Measurements from ENCODE around the gene MPZL1.
"Not testable (repeated sequence)": the region's sequence is repeated elsewhere in the genome, so short reads cannot be mapped to it uniquely, and the experiment has no call there.

Gene MPZL1

DNA sequence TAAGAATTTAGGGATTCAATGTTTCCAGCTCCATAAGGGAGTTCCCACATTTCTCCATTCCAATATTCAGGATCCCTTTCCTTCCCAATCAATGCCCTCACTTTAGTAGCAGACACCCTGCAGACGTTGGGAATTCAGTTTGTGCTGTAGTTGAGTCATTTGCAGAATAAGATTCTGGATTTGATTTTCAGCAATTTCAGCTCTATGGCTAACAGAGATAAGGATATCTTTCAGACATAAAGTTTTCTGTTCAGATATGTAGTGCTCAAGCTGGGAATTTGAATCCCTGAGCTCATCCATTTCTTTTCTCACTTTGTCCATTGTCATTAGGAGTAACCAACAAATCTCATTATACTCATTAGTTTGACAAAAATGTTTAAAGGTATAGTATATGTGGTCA, 13.1 kb downstream of the MPZL1 start:
- no peak for DNase-seq (ENCODE audit: low read depth)
- TF ChIP-seq, protein P1, sequence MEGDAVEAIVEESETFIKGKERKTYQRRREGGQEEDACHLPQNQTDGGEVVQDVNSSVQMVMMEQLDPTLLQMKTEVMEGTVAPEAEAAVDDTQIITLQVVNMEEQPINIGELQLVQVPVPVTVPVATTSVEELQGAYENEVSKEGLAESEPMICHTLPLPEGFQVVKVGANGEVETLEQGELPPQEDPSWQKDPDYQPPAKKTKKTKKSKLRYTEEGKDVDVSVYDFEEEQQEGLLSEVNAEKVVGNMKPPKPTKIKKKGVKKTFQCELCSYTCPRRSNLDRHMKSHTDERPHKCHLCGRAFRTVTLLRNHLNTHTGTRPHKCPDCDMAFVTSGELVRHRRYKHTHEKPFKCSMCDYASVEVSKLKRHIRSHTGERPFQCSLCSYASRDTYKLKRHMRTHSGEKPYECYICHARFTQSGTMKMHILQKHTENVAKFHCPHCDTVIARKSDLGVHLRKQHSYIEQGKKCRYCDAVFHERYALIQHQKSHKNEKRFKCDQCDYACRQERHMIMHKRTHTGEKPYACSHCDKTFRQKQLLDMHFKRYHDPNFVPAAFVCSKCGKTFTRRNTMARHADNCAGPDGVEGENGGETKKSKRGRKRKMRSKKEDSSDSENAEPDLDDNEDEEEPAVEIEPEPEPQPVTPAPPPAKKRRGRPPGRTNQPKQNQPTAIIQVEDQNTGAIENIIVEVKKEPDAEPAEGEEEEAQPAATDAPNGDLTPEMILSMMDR (IDR thresholded peaks at IDR 0.05; ENCODE audit: low read length, missing control alignments) = no peak
- no peak overlapping the region for H3K4me3 ChIP-seq (replicated peaks; ENCODE audit: low read depth, low read length)

DNA sequence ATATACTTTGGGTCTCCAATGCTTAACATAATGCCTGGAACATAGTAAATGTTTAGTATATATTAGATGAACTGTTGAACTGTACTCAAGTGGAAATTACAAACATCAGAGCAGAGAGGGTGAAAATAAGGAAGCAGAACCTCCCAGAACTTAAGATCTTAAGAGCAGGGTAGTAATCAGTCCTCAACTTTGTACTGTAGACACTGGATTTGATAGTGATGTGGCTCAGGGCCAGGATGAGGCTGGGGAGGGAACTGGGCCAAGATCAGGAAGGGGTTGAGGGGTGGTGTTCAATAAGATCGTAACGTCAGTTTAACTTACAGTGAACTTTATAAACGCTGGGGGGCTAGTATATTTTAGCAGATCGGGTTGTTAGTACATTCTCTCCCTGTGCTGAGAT, 15.4 kb downstream of the MPZL1 start:
- TF ChIP-seq, protein P1 (IDR thresholded peaks at IDR 0.05; ENCODE audit: low read length, missing control alignments) = no peak
- no peak overlapping the region for H3K4me3 ChIP-seq (replicated peaks; ENCODE audit: low read depth, low read length)
- DNase-seq (ENCODE audit: low read depth) = no peak

DNA sequence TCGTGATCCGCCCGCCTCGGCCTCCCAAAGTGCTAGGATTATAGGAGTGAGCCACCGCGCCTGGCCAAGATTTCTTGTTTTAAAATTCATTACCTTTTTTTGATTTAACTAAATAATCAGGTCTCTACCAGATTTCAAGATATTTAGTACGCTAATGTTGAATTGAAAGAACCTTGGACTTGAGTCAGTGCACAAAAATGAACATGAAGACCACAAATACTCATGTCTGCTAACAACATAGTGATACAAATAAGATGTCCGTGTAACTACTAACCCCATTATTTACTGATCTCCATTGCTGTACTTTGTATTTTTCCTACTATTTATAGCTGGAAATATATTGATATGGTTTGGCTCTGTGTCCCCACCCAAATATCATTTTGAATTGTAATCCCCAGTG, 16.4 kb downstream of the MPZL1 start:
- DNase-seq (ENCODE audit: low read depth) = no peak
- TF ChIP-seq, protein P1 (IDR thresholded peaks at IDR 0.05; ENCODE audit: low read length, missing control alignments) = no peak
- no peak overlapping the region for H3K4me3 ChIP-seq (replicated peaks; ENCODE audit: low read depth, low read length)

DNA sequence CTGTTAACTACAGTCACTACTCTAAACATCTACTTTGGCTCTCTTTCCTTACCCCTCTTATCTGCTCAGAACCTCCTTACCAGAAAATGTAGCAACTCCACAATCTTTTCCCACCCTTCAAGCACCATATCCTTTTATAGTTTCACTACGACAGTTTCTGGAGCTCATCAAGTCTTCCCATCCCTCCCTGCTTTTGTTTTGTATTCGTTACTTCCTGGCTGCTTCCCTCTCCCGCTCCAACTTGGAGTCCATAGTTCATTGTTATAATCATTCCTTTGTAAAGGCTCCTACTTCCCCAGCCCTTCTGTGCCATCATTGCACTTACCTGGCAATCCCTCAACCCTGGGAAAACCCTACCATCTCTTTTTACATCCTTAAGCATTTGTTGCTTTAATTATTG, 18.0 kb downstream of the MPZL1 start:
- DNase-seq (ENCODE audit: low read depth) = peak; percentile 65
- TF ChIP-seq, protein P1 (IDR thresholded peaks at IDR 0.05; ENCODE audit: low read length, missing control alignments) = no peak
- H3K4me3 ChIP-seq (replicated peaks; ENCODE audit: low read depth, low read length) = no peak overlapping the region

DNA sequence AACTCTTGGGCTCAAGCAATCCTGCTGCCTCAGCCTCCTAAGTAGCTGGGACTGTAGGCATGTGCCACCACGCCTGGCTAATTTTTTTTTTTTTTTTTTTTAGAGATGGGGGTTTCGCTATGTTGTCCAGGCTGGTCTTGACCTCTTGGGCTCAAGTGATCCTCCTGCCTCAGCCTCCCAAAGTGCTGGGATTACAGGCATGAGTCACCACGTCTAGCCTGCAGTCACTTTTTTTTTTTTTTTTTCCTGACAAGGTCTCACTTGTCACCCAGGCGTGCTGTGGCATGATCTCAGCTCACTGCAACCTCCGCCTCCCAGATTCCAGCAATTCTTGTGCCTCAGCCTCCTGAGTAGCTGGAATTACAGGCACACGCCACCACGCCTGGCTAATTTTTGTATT, 19.3 kb downstream of the MPZL1 start:
- H3K4me3 ChIP-seq (replicated peaks; ENCODE audit: low read depth, low read length); DNase-seq (ENCODE audit: low read depth): not testable (repeated sequence)

DNA sequence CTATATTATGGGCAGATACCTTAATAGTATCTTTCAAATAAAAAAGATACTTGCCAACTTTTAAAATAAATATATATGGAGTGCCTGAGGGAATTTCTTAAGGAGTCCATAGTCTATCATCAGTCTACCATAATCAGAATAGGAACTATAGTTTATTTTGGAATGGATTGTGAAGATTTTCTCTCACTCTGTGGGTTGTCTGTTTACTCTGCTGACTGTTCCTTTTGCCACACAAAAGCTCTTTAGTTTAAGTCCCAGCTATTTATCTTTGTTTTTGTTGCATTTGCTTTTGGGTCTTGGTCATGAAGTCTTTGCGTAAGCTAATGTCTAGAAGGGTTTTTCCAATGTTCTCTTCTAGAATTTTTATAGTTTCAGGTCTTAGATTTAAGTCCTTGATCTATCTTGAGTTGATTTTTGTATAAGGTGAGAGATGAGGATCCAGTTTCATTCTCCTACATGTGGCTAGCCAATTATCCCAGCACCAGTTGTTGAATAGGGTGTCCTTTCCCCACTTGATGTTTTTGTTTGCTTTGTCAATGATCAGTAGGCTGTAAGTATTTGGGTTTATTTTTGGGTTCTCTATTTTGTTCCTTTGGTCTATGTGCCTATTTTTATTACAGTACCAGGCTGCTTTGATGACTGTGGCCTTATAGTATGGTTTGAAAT, 20.7 kb downstream of the MPZL1 start:
- not testable (repeated sequence) for DNase-seq (ENCODE audit: low read depth); H3K4me3 ChIP-seq (replicated peaks; ENCODE audit: low read depth, low read length)

DNA sequence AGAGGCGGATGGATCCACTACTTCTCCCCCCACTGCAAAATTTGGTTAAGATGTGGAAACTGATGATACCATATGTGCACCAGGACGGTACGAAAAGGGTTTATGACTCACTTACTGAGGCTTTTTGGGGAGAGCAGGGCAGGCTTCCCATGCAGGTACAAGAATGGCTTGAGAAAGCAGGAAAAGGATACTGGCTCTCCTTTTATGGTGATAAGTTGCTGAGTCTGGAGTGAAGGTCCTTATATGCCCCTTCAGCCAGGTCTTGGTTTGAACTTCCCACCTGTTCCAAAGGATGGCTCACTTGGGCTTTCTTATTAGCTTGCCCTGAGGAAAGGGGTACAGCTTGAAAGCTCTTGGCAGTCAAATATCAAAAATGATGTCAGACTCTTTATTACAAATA, 23.1 kb downstream of the MPZL1 start:
- no peak overlapping the region for H3K4me3 ChIP-seq (replicated peaks; ENCODE audit: low read depth, low read length)
- TF ChIP-seq, protein P1 (IDR thresholded peaks at IDR 0.05; ENCODE audit: low read length, missing control alignments) = no peak
- DNase-seq (ENCODE audit: low read depth) = no peak

DNA sequence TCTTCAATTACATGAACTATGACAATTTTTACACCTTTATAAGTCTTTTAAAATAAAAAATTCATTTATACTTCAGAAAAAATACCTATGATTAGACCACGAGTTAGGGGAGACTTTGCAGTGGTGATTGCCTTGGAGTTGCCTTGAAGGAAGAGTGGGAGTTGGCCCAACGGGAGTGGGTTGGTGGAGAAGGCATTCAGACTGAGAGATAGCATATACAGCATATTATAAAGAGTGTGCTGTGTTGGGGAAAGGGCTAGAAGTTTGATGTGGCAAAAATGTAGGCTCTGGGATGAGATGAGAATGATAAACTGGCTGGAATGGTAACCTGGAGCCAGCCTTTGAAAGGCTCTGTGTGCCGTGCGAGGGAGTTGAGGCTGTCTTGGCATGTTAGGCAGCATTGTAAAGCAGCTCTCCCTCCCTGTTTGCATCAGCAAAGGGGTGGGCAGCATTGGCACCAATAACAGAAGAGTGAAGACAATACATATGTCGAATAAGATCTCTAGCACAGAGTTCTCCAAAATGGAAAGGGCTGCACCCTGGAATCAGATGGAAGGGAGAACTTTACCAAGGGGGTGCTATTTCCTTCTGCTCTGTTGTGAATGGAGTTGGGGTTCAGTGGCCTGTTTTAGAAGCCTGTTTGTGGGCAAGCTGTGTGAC, 24.4 kb downstream of the MPZL1 start:
- H3K4me3 ChIP-seq (replicated peaks; ENCODE audit: low read depth, low read length) = no peak overlapping the region
- TF ChIP-seq, protein P1 (IDR thresholded peaks at IDR 0.05; ENCODE audit: low read length, missing control alignments) = no peak
- DNase-seq (ENCODE audit: low read depth) = no peak

All from fibroblast of pulmonary artery (primary cell).